ENCODE results near the gene COL23A1.

DNA sequence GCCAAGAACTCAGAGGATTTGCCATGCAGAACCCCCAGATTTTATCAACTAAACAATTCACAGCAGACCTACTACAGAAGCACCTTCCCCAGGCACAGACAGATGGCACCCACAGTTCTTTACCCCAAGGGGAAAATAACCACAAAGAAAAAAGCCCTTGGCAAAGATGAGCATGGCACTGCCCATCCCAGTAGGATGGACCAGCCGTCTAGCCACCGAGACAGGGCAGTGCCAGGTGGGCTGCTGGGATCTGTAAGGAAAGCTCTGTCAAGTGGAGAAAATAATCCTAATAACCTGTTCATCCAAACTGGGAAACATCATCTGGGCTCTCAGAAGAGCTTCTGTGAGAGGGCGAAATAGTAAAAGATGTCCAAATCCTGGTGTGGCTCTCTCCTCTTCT, 130.0 kb downstream of the COL23A1 start:
- no peak for TF ChIP-seq CTCF (optimal IDR thresholded peaks at IDR 0.05 in 1 of 3, IDR thresholded peaks at IDR 0.05 in 1 of 3, conservative IDR thresholded peaks at IDR 0.05 in 1 of 3; ENCODE audit: extremely low read depth in 1 of 3, insufficient read depth in 2 of 3, low read length in 3 of 3)
- no peak for TF ChIP-seq EZH2 (IDR thresholded peaks at IDR 0.05; ENCODE audit: low read length)
